Retinal pigment epithelial cell (primary cell): ENCODE measurements around the gene SUSD3.

ENCODE experiments used
- DNase-seq: peaks from one replicate; pipeline ENCODE4 v3.0.0-alpha.2; 2010; ENCODE audit warnings: low read depth
- H3K4me3 ChIP-seq: 2 replicates; pipeline ENCODE4 v1.5.1; 2011; ENCODE audit warnings: mild to moderate bottlenecking, low read length, control low read depth, moderate library complexity
- TF ChIP-seq, protein P1 (sequence below): conservative IDR thresholded peaks from 2 replicates; pipeline ENCODE4 v1.5.1; 2011; ENCODE audit warnings: low read depth, low read length, control low read depth, inconsistent platforms

SUSD3 gene

GRCh38 chr9:93030642-93031628 is 27.6 kb upstream of the SUSD3 start:
- TF ChIP-seq, protein P1, sequence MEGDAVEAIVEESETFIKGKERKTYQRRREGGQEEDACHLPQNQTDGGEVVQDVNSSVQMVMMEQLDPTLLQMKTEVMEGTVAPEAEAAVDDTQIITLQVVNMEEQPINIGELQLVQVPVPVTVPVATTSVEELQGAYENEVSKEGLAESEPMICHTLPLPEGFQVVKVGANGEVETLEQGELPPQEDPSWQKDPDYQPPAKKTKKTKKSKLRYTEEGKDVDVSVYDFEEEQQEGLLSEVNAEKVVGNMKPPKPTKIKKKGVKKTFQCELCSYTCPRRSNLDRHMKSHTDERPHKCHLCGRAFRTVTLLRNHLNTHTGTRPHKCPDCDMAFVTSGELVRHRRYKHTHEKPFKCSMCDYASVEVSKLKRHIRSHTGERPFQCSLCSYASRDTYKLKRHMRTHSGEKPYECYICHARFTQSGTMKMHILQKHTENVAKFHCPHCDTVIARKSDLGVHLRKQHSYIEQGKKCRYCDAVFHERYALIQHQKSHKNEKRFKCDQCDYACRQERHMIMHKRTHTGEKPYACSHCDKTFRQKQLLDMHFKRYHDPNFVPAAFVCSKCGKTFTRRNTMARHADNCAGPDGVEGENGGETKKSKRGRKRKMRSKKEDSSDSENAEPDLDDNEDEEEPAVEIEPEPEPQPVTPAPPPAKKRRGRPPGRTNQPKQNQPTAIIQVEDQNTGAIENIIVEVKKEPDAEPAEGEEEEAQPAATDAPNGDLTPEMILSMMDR: no peak
- no peak for DNase-seq

DNA sequence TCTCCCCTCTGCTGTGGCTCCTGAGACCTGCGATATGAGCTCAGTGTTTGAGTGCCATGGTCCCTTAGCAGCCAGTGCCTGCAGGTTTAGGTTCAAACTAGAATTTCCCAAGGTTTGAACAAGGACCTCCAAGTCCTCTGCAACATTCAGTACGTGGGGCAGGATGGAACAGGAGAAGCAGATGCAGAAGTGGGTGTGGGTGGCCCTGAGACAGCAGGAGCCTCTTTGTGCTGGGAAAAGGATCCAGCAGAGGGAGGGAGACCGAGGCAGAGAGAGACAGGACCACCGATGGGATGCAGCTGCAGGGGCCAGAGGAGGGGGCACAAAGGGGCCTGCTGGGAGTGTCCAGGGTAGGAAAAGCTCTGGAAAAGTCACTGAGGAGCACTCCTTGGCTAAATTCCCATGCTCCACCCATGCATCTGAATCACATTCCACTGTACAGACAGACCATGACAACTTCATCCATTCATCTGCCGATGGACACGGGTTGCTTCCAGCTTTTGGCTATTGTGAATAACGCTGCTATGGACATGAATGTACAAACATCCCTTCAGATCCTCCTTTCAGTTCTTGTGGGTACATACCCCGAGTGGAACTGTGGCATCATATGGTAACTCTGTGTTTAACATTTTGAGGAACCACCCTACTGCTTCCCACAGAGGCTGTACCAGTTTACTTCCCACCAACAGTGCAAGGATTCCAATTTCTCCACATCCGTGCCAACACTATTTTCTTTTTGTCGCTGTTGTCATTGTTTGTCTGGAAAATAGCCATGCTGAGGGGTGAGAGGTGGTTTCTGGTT is 26.7 kb upstream of the SUSD3 start:
- no peak for DNase-seq
- H3K4me3 ChIP-seq: no peak overlapping the region
- TF ChIP-seq, protein P1: no peak

More at GRCh38 chr9:93030642-93031628, 27.6 kb upstream of the SUSD3 start:
- H3K4me3 ChIP-seq: no peak overlapping the region

- no peak overlapping the region for H3K4me3 ChIP-seq
- TF ChIP-seq, protein P1: no peak
- DNase-seq: no peak
These were observed 26.0 kb upstream of the SUSD3 start for GRCh38 chr9:93032545-93032944.

GRCh38 chr9:93033531-93033930 is 25.0 kb upstream of the SUSD3 start:
- H3K4me3 ChIP-seq: no peak overlapping the region
- DNase-seq: no peak
- TF ChIP-seq, protein P1: no peak

GRCh38 chr9:93035106-93035660 is 23.3 kb upstream of the SUSD3 start:
- no peak overlapping the region for H3K4me3 ChIP-seq
- DNase-seq: no peak
- TF ChIP-seq, protein P1: no peak

DNA sequence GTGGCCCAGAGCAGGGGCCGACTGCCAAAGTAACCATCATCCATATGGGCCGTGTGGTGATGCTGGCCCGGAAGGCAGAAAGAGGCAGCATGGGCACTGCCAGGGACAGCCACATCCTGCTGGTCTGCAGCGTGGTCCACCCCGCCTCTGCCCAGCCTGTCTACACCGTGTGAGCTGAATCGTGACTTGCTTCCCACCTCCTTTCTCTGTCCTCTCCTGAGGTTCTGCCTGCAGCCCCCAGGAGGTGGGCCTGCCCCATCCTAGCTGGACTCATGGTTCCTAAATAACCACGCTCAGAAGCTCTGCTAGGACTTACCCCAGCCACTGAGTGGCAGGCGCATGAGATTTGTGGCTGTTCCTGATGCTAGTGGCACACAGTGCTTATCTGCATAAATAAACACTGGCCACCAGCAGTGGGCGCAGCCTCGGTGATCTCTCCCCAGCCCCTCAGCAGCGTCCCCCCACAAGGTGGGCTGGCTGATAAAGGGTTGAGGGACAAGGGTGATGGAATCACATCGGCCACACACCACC is 22.6 kb upstream of the SUSD3 start:
- TF ChIP-seq, protein P1: no peak
- H3K4me3 ChIP-seq: no peak overlapping the region
- DNase-seq: no peak
